SK-N-SH (cell line): ENCODE measurements around the gene SLC44A5. TPM values are rescaled to one million over a fixed set of nuclear protein-coding genes. Genes with fewer than 3 reads are reported as not detected.

Experiments
- CTCF ChIA-PET: fragments of 300-600, 350-600 bp; formaldehyde crosslinking; extraction: SDS; loops from one replicate; lab custom pipeline; 2021; lab: Yijun Ruan, JAX
- POLR2A ChIA-PET: fragments of 350-600 bp; sonication (Branson Sonifier 250); formaldehyde crosslinking; extraction: SDS; loops from one replicate; lab custom pipeline; 2020; ENCODE audit warnings: antibody characterized with exemption, inconsistent platforms; lab: Yijun Ruan, JAX
- DNase-seq: peaks from one replicate; pipeline ENCODE4 v3.0.0; 2012
- H2AFZ ChIP-seq: fragments of 200-600 bp; sonication (generic); 2 replicates; pipeline ENCODE4 v1.8.1; 2016; ENCODE audit warnings: antibody characterized with exemption, mild to moderate bottlenecking, low read depth
- H3F3A ChIP-seq: fragments of 200-600 bp; sonication (generic); replicated peaks from 2 replicates; pipeline ENCODE3; 2016; ENCODE audit warnings: antibody characterized with exemption, mild to moderate bottlenecking; ENCODE audit not compliant: insufficient read depth
- H3K27ac ChIP-seq, 2 experiments: fragments of 200-500 bp in 1 of 2; fragments of 200-600 bp in 1 of 2; sonication (Bioruptor generic) in 1 of 2; sonication (generic), shearing (Covaris generic) in 1 of 2; 2 replicates each; pipeline versions ENCODE4 v1.5.1 to v1.6.1; 2014 to 2016; ENCODE audit warnings: low read depth in 2 of 2, inconsistent platforms in 1 of 2, low read length in 1 of 2, mild to moderate bottlenecking in 1 of 2, mixed read lengths in 1 of 2
- H3K27me3 ChIP-seq: fragments of 200-600 bp; sonication (generic), shearing (Covaris generic); 2 replicates; pipeline ENCODE4 v1.6.1; 2016; ENCODE audit warnings: mixed run types; ENCODE audit not compliant: insufficient read depth
- H3K36me3 ChIP-seq, 2 experiments: fragments of 200-500 bp in 1 of 2; fragments of 200-600 bp in 1 of 2; sonication (Bioruptor generic) in 1 of 2; sonication (generic) in 1 of 2; replicated peaks in 1 of 2; 2 replicates each; pipeline versions ENCODE3 to v1.5.1; 2014 to 2016; ENCODE audit warnings: low read length in 1 of 2, mild to moderate bottlenecking in 1 of 2; ENCODE audit not compliant: insufficient read depth in 2 of 2, control insufficient read depth in 1 of 2
- H3K4me1 ChIP-seq, 2 experiments: fragments of 200-500 bp in 1 of 2; fragments of 200-600 bp in 1 of 2; sonication (Bioruptor generic) in 1 of 2; sonication (generic), shearing (Covaris generic) in 1 of 2; 2 replicates each; pipeline versions ENCODE4 v1.5.1 to v1.6.1; 2014 to 2016; ENCODE audit warnings: low read depth in 1 of 2, low read length in 1 of 2, mixed run types in 1 of 2; ENCODE audit not compliant: insufficient read depth in 2 of 2, control insufficient read depth in 1 of 2
- H3K4me2 ChIP-seq: fragments of 200-600 bp; sonication (generic), shearing (Covaris generic); 2 replicates; pipeline ENCODE4 v1.6.1; 2017; ENCODE audit warnings: mixed run types
- H3K4me3 ChIP-seq, 2 experiments: fragments of 200-500 bp in 1 of 2; fragments of 200-600 bp in 1 of 2; sonication (Bioruptor generic) in 1 of 2; sonication (generic), shearing (Covaris generic) in 1 of 2; 2 replicates each; pipeline versions ENCODE4 v1.5.1 to v1.8.1; 2014 to 2016; ENCODE audit warnings: low read depth in 2 of 2, inconsistent platforms in 1 of 2, low read length in 1 of 2, mild to moderate bottlenecking in 1 of 2, mixed read lengths in 1 of 2, moderate library complexity in 1 of 2
- H3K79me2 ChIP-seq: fragments of 200-600 bp; sonication (generic); 2 replicates; pipeline ENCODE4 v1.8.1; 2017; ENCODE audit warnings: mild to moderate bottlenecking; ENCODE audit not compliant: insufficient read depth
- H3K9ac ChIP-seq: fragments of 200-600 bp; sonication (generic); 2 replicates; pipeline ENCODE4 v1.6.1; 2017; ENCODE audit warnings: mixed run types
- H3K9me2 ChIP-seq: fragments of 200-600 bp; sonication (generic); 2 replicates; pipeline ENCODE4 v1.6.1; 2017; ENCODE audit warnings: mixed run types
- H3K9me3 ChIP-seq: fragments of 200-600 bp; sonication (generic); 2 replicates; pipeline ENCODE4 v1.6.1; 2017; ENCODE audit warnings: mixed run types, mild to moderate bottlenecking, moderate library complexity
- H4K20me1 ChIP-seq: fragments of 200-600 bp; sonication (generic); 2 replicates; pipeline ENCODE4 v1.6.1; 2017; ENCODE audit warnings: mild to moderate bottlenecking, mixed run types; ENCODE audit not compliant: insufficient read depth
- CHD2 ChIP-seq: fragments of 150-350 bp; IDR thresholded peaks from 2 replicates; pipeline ENCODE4 v1.6.1; 2018; ENCODE audit warnings: low read length; ENCODE audit not compliant: partially characterized antibody
- ELF1 ChIP-seq: IDR thresholded peaks from 2 replicates; pipeline ENCODE4 v1.4.0; 2012
- EP300 ChIP-seq, 2 experiments: IDR thresholded peaks; 2 replicates each; pipeline versions ENCODE4 v1.4.0 to v1.6.1; 2012; ENCODE audit warnings: borderline replicate concordance in 1 of 2, low read depth in 1 of 2, low read length in 1 of 2
- EZH2phosphoT487 ChIP-seq: fragments of 200-600 bp; sonication (generic); IDR thresholded peaks from 2 replicates; pipeline ENCODE4 v1.6.1; 2017; ENCODE audit warnings: low read depth, mixed run types, mild to moderate bottlenecking, antibody characterized with exemption, moderate library complexity, borderline replicate concordance
- FOSL2 ChIP-seq: IDR thresholded peaks from 2 replicates; pipeline ENCODE4 v1.4.0; 2012; ENCODE audit warnings: low read depth, mild to moderate bottlenecking, moderate library complexity, borderline replicate concordance
- GABPA ChIP-seq: IDR thresholded peaks from 2 replicates; pipeline ENCODE4 v1.4.0; 2012; ENCODE audit warnings: low read depth, mild to moderate bottlenecking
- JUND ChIP-seq: IDR thresholded peaks from 2 replicates; pipeline ENCODE4 v1.4.0; 2012
- MEF2A ChIP-seq: IDR thresholded peaks from 2 replicates; pipeline ENCODE4 v1.4.0; 2012; ENCODE audit warnings: low read depth, borderline replicate concordance
- MXI1 ChIP-seq: IDR thresholded peaks from 2 replicates; pipeline ENCODE4 v1.6.1; 2012; ENCODE audit warnings: mild to moderate bottlenecking, low read depth, low read length, improper control_type of control experiment
- NFIC ChIP-seq: IDR thresholded peaks from 2 replicates; pipeline ENCODE4 v1.4.0; 2012; ENCODE audit warnings: borderline replicate concordance
- POLR2AphosphoS5 ChIP-seq: IDR thresholded peaks from 2 replicates; pipeline ENCODE4 v1.6.1; 2012; ENCODE audit warnings: low read depth, low read length
- RCOR1 ChIP-seq: fragments of 150-350 bp; IDR thresholded peaks from 2 replicates; pipeline ENCODE4 v1.6.1; 2017; ENCODE audit warnings: antibody characterized with exemption, low read length
- RXRA ChIP-seq: IDR thresholded peaks from 2 replicates; pipeline ENCODE4 v1.4.0; 2012; ENCODE audit warnings: low read depth, mild to moderate bottlenecking, borderline replicate concordance
- SIN3A ChIP-seq: IDR thresholded peaks from 2 replicates; pipeline ENCODE4 v1.6.1; 2012; ENCODE audit warnings: low read depth, mild to moderate bottlenecking, low read length, moderate library complexity, borderline replicate concordance
- SMC3 ChIP-seq: IDR thresholded peaks from 2 replicates; pipeline ENCODE4 v1.6.1; 2012; ENCODE audit warnings: low read depth, low read length, improper control_type of control experiment
- TAF1 ChIP-seq: IDR thresholded peaks from 2 replicates; pipeline ENCODE4 v1.6.1; 2012; ENCODE audit warnings: low read depth, mild to moderate bottlenecking, low read length, moderate library complexity, borderline replicate concordance
- TCF12 ChIP-seq: IDR thresholded peaks from 2 replicates; pipeline ENCODE4 v1.4.0; 2012
- TEAD4 ChIP-seq: IDR thresholded peaks from 2 replicates; pipeline ENCODE4 v1.4.0; 2012; ENCODE audit warnings: mild to moderate bottlenecking, borderline replicate concordance; ENCODE audit not compliant: insufficient read depth
- YY1 ChIP-seq: IDR thresholded peaks from 2 replicates; pipeline ENCODE4 v1.4.0; 2012; ENCODE audit warnings: low read depth, mild to moderate bottlenecking
- WGBS: methylation state at CpG from one replicate; pipeline ENCODE4 v1.1.6; 2017; ENCODE audit warnings: low lambda C conversion rate; 5-methylcytosine and 5-hydroxymethylcytosine counted together
- polyA plus RNA-seq, 3 experiments: library from polyadenylated mRNA; depleted of rRNA; stranded (reverse); fragments of >200 nt; gene quantifications; 2 replicates each; pipeline ENCODE4 v1.2.3, GENCODE V29; 2012
- TF ChIP-seq, protein P1 (sequence below): fragments of 150-350 bp; IDR thresholded peaks from 2 replicates; pipeline ENCODE4 v1.6.1; 2016; ENCODE audit warnings: mild to moderate bottlenecking, low read depth, low read length
- TF ChIP-seq, protein P2 (sequence below): fragments of 150-350 bp; IDR thresholded peaks from 2 replicates; pipeline ENCODE4 v1.6.1; 2017; ENCODE audit warnings: antibody characterized with exemption, low read length, low read depth, borderline replicate concordance
- TF ChIP-seq, protein P3 (sequence below): IDR thresholded peaks from 2 replicates; pipeline ENCODE4 v1.6.1; 2012; ENCODE audit warnings: mild to moderate bottlenecking, low read depth, low read length, moderate library complexity
- TF ChIP-seq, protein P4 (sequence below): IDR thresholded peaks from 2 replicates; pipeline ENCODE4 v1.4.0; 2012; ENCODE audit warnings: low read depth
- TF ChIP-seq, protein P5 (sequence below): IDR thresholded peaks from 2 replicates; pipeline ENCODE4 v1.4.0; 2012; ENCODE audit warnings: low read depth, borderline replicate concordance

Gene SLC44A5
- polyA plus RNA-seq, 1 of the 3 experiments (the other 2 are of a cell fraction), result 4.9 TPM

DNA sequence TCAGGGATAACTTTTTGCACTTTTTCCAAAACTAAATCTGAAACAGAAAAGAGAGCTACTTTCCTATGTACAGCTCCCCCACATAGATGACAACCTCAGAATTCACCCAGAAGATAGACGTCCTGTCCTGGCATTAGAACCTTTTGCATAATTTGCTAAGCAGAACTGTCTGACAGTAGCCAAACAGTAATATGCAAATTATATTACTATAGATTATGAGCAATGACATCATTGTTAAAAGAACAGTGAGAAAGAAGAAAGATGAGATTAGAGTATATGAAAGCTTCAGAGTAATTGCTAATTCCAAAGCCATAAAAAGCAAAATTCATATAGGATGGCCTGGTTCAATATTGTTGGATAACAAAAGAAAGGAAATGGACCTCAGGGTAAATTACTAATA lies 43.7 kb downstream of the SLC44A5 start:
- Histone ChIP-seq H2AFZ (no peak overlapping the region), H3K79me2 (no peaks in the 10 kb centered on the region), H3K9me2 (no peaks in the 10 kb centered on the region), H3K27me3 (no peaks in the 10 kb centered on the region), H3K9me3 (no peaks in the 10 kb centered on the region), H3K4me3 (no peak overlapping the region), H4K20me1 (no peaks in the 10 kb centered on the region), H3F3A (no peaks in the 10 kb centered on the region), H3K36me3 (no peaks in the 10 kb centered on the region), H3K9ac (no peak overlapping the region), H3K4me1 (no peaks in the 10 kb centered on the region; a peak in 1 of 4 replicates), H3K4me2 (no peak overlapping the region), H3K27ac (no peak overlapping the region)
- POLR2A ChIA-PET, result no interaction called here
- 83% methylated on average over 1 of the region's 1 CpG for WGBS
- CTCF ChIA-PET, result interaction anchor here (0.9 kb wide), 1 partner anchor 301 kb away, joined by 3 read pairs; no protein-coding TSS in a partner anchor
- no peak for DNase-seq
- TF ChIP-seq MXI1, result no peak
- TF ChIP-seq TEAD4, result no peak
- no peak for TF ChIP-seq MEF2A
- TF ChIP-seq TAF1, result no peak
- TF ChIP-seq POLR2AphosphoS5, result no peak
- no peak for TF ChIP-seq FOSL2
- TF ChIP-seq GABPA, result no peak
- TF ChIP-seq YY1, result no peak
- TF ChIP-seq, all 33 proteins: peak for 0

DNA sequence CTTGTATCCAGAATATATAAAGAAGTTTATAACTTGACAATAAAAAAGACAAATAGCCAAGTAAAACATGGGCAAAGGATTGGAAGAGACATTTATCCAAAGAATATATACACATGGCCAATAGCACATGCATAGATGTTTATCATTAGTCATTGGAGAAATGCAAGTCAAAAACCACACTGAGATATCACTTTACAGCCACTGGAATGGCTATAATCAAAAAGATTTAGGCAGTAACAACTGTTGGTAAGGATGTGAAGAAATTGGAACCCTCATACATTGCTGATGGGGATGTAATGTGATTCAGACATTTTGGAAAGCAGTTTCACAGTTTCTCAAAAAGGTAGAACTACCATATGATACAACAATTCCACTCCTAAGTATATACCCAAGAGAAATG lies 51.1 kb downstream of the SLC44A5 start:
- H4K20me1 ChIP-seq, result no peaks in the 10 kb centered on the region
- H3K9me2 ChIP-seq, result 0 out of 2 replicates have a peak, but pooled peaks cover 3% of the 10 kb centered on the region
- peaks cover 2% of the 10 kb centered on the region for H3F3A ChIP-seq
- H3K4me3 ChIP-seq, result no peak overlapping the region
- POLR2A ChIA-PET, result no interaction called here
- H3K79me2 ChIP-seq, result no peaks in the 10 kb centered on the region; the same call in 1 of the 2 replicates
- CTCF ChIA-PET, result no interaction called here
- no peak overlapping the region for H3K4me2 ChIP-seq
- DNase-seq, result no peak
- no peak overlapping the region for H3K9ac ChIP-seq
- no peaks in the 10 kb centered on the region; a peak in 1 of 4 replicates for H3K4me1 ChIP-seq
- H3K27ac ChIP-seq, result no peak overlapping the region
- H3K36me3 ChIP-seq, result no peaks in the 10 kb centered on the region
- no peak overlapping the region for H2AFZ ChIP-seq
- H3K27me3 ChIP-seq, result no peaks in the 10 kb centered on the region
- H3K9me3 ChIP-seq, result no peaks in the 10 kb centered on the region; the same call in 1 of the 2 replicates
- TF ChIP-seq SMC3, result no peak
- no peak for TF ChIP-seq MXI1
- TF ChIP-seq JUND, result 0 out of 2 replicates have a peak, but pooled peaks have one; percentile 3
- TF ChIP-seq EZH2phosphoT487, result no peak
- TF ChIP-seq, protein P1, sequence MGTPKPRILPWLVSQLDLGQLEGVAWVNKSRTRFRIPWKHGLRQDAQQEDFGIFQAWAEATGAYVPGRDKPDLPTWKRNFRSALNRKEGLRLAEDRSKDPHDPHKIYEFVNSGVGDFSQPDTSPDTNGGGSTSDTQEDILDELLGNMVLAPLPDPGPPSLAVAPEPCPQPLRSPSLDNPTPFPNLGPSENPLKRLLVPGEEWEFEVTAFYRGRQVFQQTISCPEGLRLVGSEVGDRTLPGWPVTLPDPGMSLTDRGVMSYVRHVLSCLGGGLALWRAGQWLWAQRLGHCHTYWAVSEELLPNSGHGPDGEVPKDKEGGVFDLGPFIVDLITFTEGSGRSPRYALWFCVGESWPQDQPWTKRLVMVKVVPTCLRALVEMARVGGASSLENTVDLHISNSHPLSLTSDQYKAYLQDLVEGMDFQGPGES, result no peak
- no peak for TF ChIP-seq RXRA
- no peak for TF ChIP-seq POLR2AphosphoS5
- TF ChIP-seq, protein P2, sequence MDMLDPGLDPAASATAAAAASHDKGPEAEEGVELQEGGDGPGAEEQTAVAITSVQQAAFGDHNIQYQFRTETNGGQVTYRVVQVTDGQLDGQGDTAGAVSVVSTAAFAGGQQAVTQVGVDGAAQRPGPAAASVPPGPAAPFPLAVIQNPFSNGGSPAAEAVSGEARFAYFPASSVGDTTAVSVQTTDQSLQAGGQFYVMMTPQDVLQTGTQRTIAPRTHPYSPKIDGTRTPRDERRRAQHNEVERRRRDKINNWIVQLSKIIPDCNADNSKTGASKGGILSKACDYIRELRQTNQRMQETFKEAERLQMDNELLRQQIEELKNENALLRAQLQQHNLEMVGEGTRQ, result no peak
- no peak for TF ChIP-seq SIN3A
- peak; percentile 59 for TF ChIP-seq TCF12
- peak in 1 of 2 experiments; percentile 36; a peak in 1 of 4 replicates for TF ChIP-seq EP300 (IDR thresholded peaks at IDR 0.05; ENCODE audit: borderline replicate concordance in 1 of 2, low read depth in 1 of 2, low read length in 1 of 2)
- no peak for TF ChIP-seq RCOR1
- TF ChIP-seq, protein P3, sequence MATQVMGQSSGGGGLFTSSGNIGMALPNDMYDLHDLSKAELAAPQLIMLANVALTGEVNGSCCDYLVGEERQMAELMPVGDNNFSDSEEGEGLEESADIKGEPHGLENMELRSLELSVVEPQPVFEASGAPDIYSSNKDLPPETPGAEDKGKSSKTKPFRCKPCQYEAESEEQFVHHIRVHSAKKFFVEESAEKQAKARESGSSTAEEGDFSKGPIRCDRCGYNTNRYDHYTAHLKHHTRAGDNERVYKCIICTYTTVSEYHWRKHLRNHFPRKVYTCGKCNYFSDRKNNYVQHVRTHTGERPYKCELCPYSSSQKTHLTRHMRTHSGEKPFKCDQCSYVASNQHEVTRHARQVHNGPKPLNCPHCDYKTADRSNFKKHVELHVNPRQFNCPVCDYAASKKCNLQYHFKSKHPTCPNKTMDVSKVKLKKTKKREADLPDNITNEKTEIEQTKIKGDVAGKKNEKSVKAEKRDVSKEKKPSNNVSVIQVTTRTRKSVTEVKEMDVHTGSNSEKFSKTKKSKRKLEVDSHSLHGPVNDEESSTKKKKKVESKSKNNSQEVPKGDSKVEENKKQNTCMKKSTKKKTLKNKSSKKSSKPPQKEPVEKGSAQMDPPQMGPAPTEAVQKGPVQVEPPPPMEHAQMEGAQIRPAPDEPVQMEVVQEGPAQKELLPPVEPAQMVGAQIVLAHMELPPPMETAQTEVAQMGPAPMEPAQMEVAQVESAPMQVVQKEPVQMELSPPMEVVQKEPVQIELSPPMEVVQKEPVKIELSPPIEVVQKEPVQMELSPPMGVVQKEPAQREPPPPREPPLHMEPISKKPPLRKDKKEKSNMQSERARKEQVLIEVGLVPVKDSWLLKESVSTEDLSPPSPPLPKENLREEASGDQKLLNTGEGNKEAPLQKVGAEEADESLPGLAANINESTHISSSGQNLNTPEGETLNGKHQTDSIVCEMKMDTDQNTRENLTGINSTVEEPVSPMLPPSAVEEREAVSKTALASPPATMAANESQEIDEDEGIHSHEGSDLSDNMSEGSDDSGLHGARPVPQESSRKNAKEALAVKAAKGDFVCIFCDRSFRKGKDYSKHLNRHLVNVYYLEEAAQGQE, result no peak
- TF ChIP-seq ELF1, result no peak
- TF ChIP-seq, protein P4, sequence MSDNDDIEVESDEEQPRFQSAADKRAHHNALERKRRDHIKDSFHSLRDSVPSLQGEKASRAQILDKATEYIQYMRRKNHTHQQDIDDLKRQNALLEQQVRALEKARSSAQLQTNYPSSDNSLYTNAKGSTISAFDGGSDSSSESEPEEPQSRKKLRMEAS, result no peak
- TF ChIP-seq, protein P5, sequence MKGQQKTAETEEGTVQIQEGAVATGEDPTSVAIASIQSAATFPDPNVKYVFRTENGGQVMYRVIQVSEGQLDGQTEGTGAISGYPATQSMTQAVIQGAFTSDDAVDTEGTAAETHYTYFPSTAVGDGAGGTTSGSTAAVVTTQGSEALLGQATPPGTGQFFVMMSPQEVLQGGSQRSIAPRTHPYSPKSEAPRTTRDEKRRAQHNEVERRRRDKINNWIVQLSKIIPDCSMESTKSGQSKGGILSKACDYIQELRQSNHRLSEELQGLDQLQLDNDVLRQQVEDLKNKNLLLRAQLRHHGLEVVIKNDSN, result no peak
- TF ChIP-seq NFIC, result peak; percentile 21; the same call in 1 of the 2 replicates
- no peak for TF ChIP-seq CHD2
